Measurements from ENCODE around the gene NEDD4. TPM values are rescaled to one million over a fixed set of nuclear protein-coding genes. Genes with fewer than 3 reads are reported as not detected.

Gene NEDD4
- total RNA-seq, 2 experiments from 2014 or later = 2.6 to 2.7 TPM

GRCh38 chr15:55942332-55942731 lies 51.1 kb downstream of the NEDD4 start:
- Histone ChIP-seq H3K4me3 (ENCODE audit: low read length) (no peak overlapping the region), H3K27ac (ENCODE audit: low read depth in 1 of 2, low read length in 2 of 2) (no peak overlapping the region), H3K4me1 (ENCODE audit: insufficient read depth, low read length) (no peaks in the 10 kb centered on the region), H3K36me3 (ENCODE audit: insufficient read depth, low read length) (no peaks in the 10 kb centered on the region), H3K9me3 (ENCODE audit: control insufficient read depth in 1 of 2, insufficient read depth in 1 of 2, low read length in 2 of 2) (peaks cover 0 to 8% of the 10 kb centered on the region in 2 experiments), H3K27me3 (ENCODE audit: control insufficient read depth in 1 of 2, insufficient read depth in 2 of 2, low read length in 2 of 2) (no peaks in the 10 kb centered on the region)
- ATAC-seq (ENCODE audit: poor library complexity) (no peak), DNase-seq (peak in 3 of 14 experiments; percentile 3 to 19 (median 4))
- Mint-ChIP-seq H3K4me1 (ENCODE audit: low read depth) (no peaks in the 10 kb centered on the region), H3K36me3 (ENCODE audit: low read depth) (peaks cover 9% of the 10 kb centered on the region), H3K27ac (no peak overlapping the region), H3K27me3 (no peaks in the 10 kb centered on the region), H3K9me3 (peaks cover 8% of the 10 kb centered on the region), H3K4me3 (no peak overlapping the region)
- intact Hi-C loops (cut with DNase I, micrococcal nuclease) = no loop called here
- ChIA-PET POLR2A (no interaction called here), CTCF (no interaction called here)
- TF ChIP-seq CTCF (IDR thresholded peaks at IDR 0.05) = no peak

- no peak overlapping the region for H3K27ac ChIP-seq (ENCODE audit: low read depth in 1 of 2, low read length in 2 of 2)
- H3K4me3 ChIP-seq (ENCODE audit: low read length) = no peak overlapping the region
- peak in 1 of 14 experiments; percentile 6 for DNase-seq
- Mint-ChIP-seq H3K4me1 (ENCODE audit: low read depth) (no peaks in the 10 kb centered on the region), H3K4me3 (no peak overlapping the region), H3K27me3 (no peaks in the 10 kb centered on the region), H3K36me3 (ENCODE audit: low read depth) (peaks cover 11% of the 10 kb centered on the region), H3K9me3 (peaks cover 9% of the 10 kb centered on the region), H3K27ac (no peak overlapping the region)
- ChIA-PET CTCF (no interaction called here), POLR2A (no interaction called here)
- no peak for TF ChIP-seq CTCF (IDR thresholded peaks at IDR 0.05)
- no peak for ATAC-seq (ENCODE audit: poor library complexity)
- no peaks in the 10 kb centered on the region for H3K4me1 ChIP-seq (ENCODE audit: insufficient read depth, low read length)
- H3K9me3 ChIP-seq (ENCODE audit: control insufficient read depth in 1 of 2, insufficient read depth in 1 of 2, low read length in 2 of 2) = no peaks in the 10 kb centered on the region
- no peaks in the 10 kb centered on the region for H3K36me3 ChIP-seq (ENCODE audit: insufficient read depth, low read length)
- no peaks in the 10 kb centered on the region for H3K27me3 ChIP-seq (ENCODE audit: control insufficient read depth in 1 of 2, insufficient read depth in 2 of 2, low read length in 2 of 2)
- intact Hi-C loops (cut with DNase I, micrococcal nuclease) = no loop called here
These were observed 56.4 kb downstream of the NEDD4 start for GRCh38 chr15:55937040-55937439.

GRCh38 chr15:55928955-55929354 lies 64.5 kb downstream of the NEDD4 start:
- no peak for TF ChIP-seq CTCF (IDR thresholded peaks at IDR 0.05)
- intact Hi-C loops (cut with DNase I, micrococcal nuclease) = no loop called here
- Mint-ChIP-seq H3K4me3 (no peak overlapping the region), H3K4me1 (ENCODE audit: low read depth) (no peaks in the 10 kb centered on the region), H3K27me3 (no peaks in the 10 kb centered on the region), H3K9me3 (peaks cover 5% of the 10 kb centered on the region), H3K27ac (no peak overlapping the region), H3K36me3 (ENCODE audit: low read depth) (peaks cover 5% of the 10 kb centered on the region)
- no peak for ATAC-seq (ENCODE audit: poor library complexity)
- H3K9me3 ChIP-seq (ENCODE audit: control insufficient read depth in 1 of 2, insufficient read depth in 1 of 2, low read length in 2 of 2) = no peaks in the 10 kb centered on the region
- DNase-seq = no peak
- no peaks in the 10 kb centered on the region for H3K36me3 ChIP-seq (ENCODE audit: insufficient read depth, low read length)
- H3K4me1 ChIP-seq (ENCODE audit: insufficient read depth, low read length) = no peaks in the 10 kb centered on the region
- no peak overlapping the region for H3K27ac ChIP-seq (ENCODE audit: low read depth in 1 of 2, low read length in 2 of 2)
- no peak overlapping the region for H3K4me3 ChIP-seq (ENCODE audit: low read length)
- POLR2A ChIA-PET = no interaction called here
- CTCF ChIA-PET = no interaction called here
- no peaks in the 10 kb centered on the region for H3K27me3 ChIP-seq (ENCODE audit: control insufficient read depth in 1 of 2, insufficient read depth in 2 of 2, low read length in 2 of 2)

Data from CD4-positive, alpha-beta T cell (primary cell).